A673 (cell line): Measurements from ENCODE around the gene ZMYM4. TPM values are rescaled to one million over a fixed set of nuclear protein-coding genes. Genes with fewer than 3 reads are reported as not detected.
"Not testable (repeated sequence)": the region's sequence is repeated elsewhere in the genome, so short reads cannot be mapped to it uniquely, and the experiment has no call there.

Source experiments
- BruUV-seq: library from RNA; stranded (reverse); fragments of 400-500 nt; replicated peaks from 2 replicates; lab custom pipeline; 2021; lab: Mats Ljungman, UMichigan
- CTCF ChIA-PET: fragments of 300-600 bp; sonication (Branson Sonifier 250); formaldehyde crosslinking; loops from one replicate; lab custom pipeline; 2022; ENCODE audit warnings: antibody characterized with exemption; lab: Charles Lee
- POLR2A ChIA-PET: fragments of 300-600 bp; sonication (Branson Sonifier 250); formaldehyde crosslinking; loops from one replicate; lab custom pipeline; 2022; ENCODE audit warnings: antibody characterized with exemption; ENCODE audit not compliant: low non-redundant PET; lab: Charles Lee
- DNase-seq: peaks from one replicate; pipeline ENCODE4 v3.0.0-alpha.2; 2015; ENCODE audit warnings: low spot score
- H3K27ac ChIP-seq: fragments of 200-600 bp; sonication (generic); 2 replicates; pipeline ENCODE4 v1.5.1; 2016; ENCODE audit warnings: mixed run types, low read depth, mild to moderate bottlenecking, mixed read lengths, antibody characterized with exemption, low read length; ENCODE audit not compliant: poor library complexity, severe bottlenecking
- H3K27me3 ChIP-seq: fragments of 200-600 bp; sonication (generic); replicated peaks from 2 replicates; pipeline ENCODE4 v1.6.1; 2017; ENCODE audit warnings: mixed run types, low read depth, mild to moderate bottlenecking, mixed read lengths, antibody characterized with exemption, low read length; ENCODE audit not compliant: insufficient read depth, poor library complexity
- H3K36me3 ChIP-seq: fragments of 200-600 bp; sonication (generic); 2 replicates; pipeline ENCODE4 v1.6.1; 2016; ENCODE audit warnings: mixed run types, mild to moderate bottlenecking, mixed read lengths, antibody characterized with exemption, low read length; ENCODE audit not compliant: insufficient read depth, poor library complexity, severe bottlenecking
- H3K4me1 ChIP-seq: fragments of 200-600 bp; sonication (generic); 2 replicates; pipeline ENCODE4 v1.6.1; 2017; ENCODE audit warnings: mixed run types, mild to moderate bottlenecking, mixed read lengths, antibody characterized with exemption, low read length; ENCODE audit not compliant: insufficient read depth, poor library complexity, severe bottlenecking
- H3K4me3 ChIP-seq: fragments of 200-600 bp; sonication (generic); 2 replicates; pipeline ENCODE4 v1.5.1; 2016; ENCODE audit warnings: low read depth, mixed run types, mild to moderate bottlenecking, mixed read lengths, low read length; ENCODE audit not compliant: poor library complexity, severe bottlenecking
- H3K9me3 ChIP-seq: fragments of 200-600 bp; sonication (generic); 2 replicates; pipeline ENCODE4 v1.6.1; 2016; ENCODE audit warnings: mixed run types, low read depth, mild to moderate bottlenecking, mixed read lengths, antibody characterized with exemption, low read length; ENCODE audit not compliant: poor library complexity, severe bottlenecking
- CTCF ChIP-seq: fragments of 300-800, 200-600 bp; sonication (generic); conservative IDR thresholded peaks from 2 replicates; pipeline ENCODE4 v1.5.1; 2017; ENCODE audit warnings: low read depth, mild to moderate bottlenecking, antibody characterized with exemption, low read length, moderate library complexity, mixed read lengths
- EZH2 ChIP-seq: fragments of 200-600 bp; sonication (generic); IDR thresholded peaks from 2 replicates; pipeline ENCODE4 v1.6.1; 2017; ENCODE audit warnings: borderline replicate concordance, low read depth, mild to moderate bottlenecking, mixed read lengths, antibody characterized with exemption, low read length; ENCODE audit not compliant: poor library complexity, severe bottlenecking
- intact Hi-C: fragments of 100-400 bp; cut with micrococcal nuclease; formaldehyde crosslinking; loops from one replicate; pipeline ENCODE4 v1.10.0; 2022; ENCODE audit not compliant: unreplicated experiment
- total RNA-seq: library from RNA; stranded (reverse); gene quantifications from 2 replicates; pipeline ENCODE4 v1.2.3, GENCODE V29; 2021

Gene ZMYM4
- total RNA-seq, 1 experiment from 2014 or later: 83.5 TPM

- BruUV-seq: no TSS peak
- no peak for TF ChIP-seq EZH2
- no peak for TF ChIP-seq CTCF
- Histone ChIP-seq H3K4me3 (no peak overlapping the region), H3K4me1 (no peaks in the 10 kb centered on the region), H3K36me3 (peaks cover 3% of the 10 kb centered on the region), H3K9me3 (no peaks in the 10 kb centered on the region), H3K27ac (no peak overlapping the region), H3K27me3 (no peaks in the 10 kb centered on the region)
- ChIA-PET CTCF (no interaction called here), POLR2A (no interaction called here)
- no peak for DNase-seq
- intact Hi-C loops: no loop called here
These were observed 109.0 kb downstream of the ZMYM4 start for GRCh38 chr1:35377555-35377954.

- BruUV-seq: no TSS peak
- ChIA-PET POLR2A (no interaction called here), CTCF (no interaction called here)
- Histone ChIP-seq H3K36me3 (peaks cover 3% of the 10 kb centered on the region), H3K27ac (no peak overlapping the region), H3K9me3 (no peaks in the 10 kb centered on the region), H3K27me3 (no peaks in the 10 kb centered on the region), H3K4me1 (no peaks in the 10 kb centered on the region), H3K4me3 (no peak overlapping the region)
- intact Hi-C loops: no loop called here
- TF ChIP-seq CTCF: no peak
- no peak for TF ChIP-seq EZH2
- no peak for DNase-seq
These were observed 111.0 kb downstream of the ZMYM4 start for GRCh38 chr1:35379317-35380000.

- CTCF ChIA-PET, H3K9me3 ChIP-seq, H3K27me3 ChIP-seq, H3K36me3 ChIP-seq, BruUV-seq, intact Hi-C loops, H3K27ac ChIP-seq, H3K4me3 ChIP-seq, POLR2A ChIA-PET, H3K4me1 ChIP-seq, DNase-seq: not testable (repeated sequence)
These were observed 111.6 kb downstream of the ZMYM4 start for GRCh38 chr1:35380111-35380510.

- H3K9me3 ChIP-seq: no peaks in the 10 kb centered on the region
- intact Hi-C loops: no loop called here
- ChIA-PET POLR2A (no interaction called here), CTCF (no interaction called here)
- no peak overlapping the region for H3K27ac ChIP-seq
- no peak overlapping the region for H3K4me3 ChIP-seq
- BruUV-seq: no TSS peak
- TF ChIP-seq CTCF (no peak), EZH2 (no peak)
- no peak for DNase-seq
- no peaks in the 10 kb centered on the region for H3K4me1 ChIP-seq
- no peaks in the 10 kb centered on the region for H3K27me3 ChIP-seq
- H3K36me3 ChIP-seq: peaks cover 26% of the 10 kb centered on the region
These were observed 113.6 kb downstream of the ZMYM4 start for GRCh38 chr1:35382107-35382506.
